ENCODE measurements around the gene TBC1D1.

GRCh38 chr4:37995981-37996775 lies 105.3 kb downstream of the TBC1D1 start:
- TF ChIP-seq YY1 (IDR thresholded peaks at IDR 0.05; ENCODE audit: insufficient read depth, insufficient read length) (no peak), SUZ12 (IDR thresholded peaks at IDR 0.05; ENCODE audit: extremely low read depth, insufficient read depth, insufficient read length) (no peak), ZNF274 (IDR thresholded peaks at IDR 0.05; ENCODE audit: low read depth, low read length) (no peak)
